ENCODE data around the gene ETNK1.
"Not testable (repeated sequence)": the region's sequence is repeated elsewhere in the genome, so short reads cannot be mapped to it uniquely, and the experiment has no call there.

GRCh38 chr12:22597539-22597938, 27.4 kb upstream of the ETNK1 start:
- not testable (repeated sequence) for TF ChIP-seq CSRNP3 (CRISPR knock-in tag; IDR thresholded peaks at IDR 0.05); ZNF70 (CRISPR knock-in tag; IDR thresholded peaks at IDR 0.05); ZNF565 (CRISPR knock-in tag; conservative IDR thresholded peaks at IDR 0.05; ENCODE audit: low read depth); PATZ1 (CRISPR knock-in tag; IDR thresholded peaks at IDR 0.05; ENCODE audit: borderline replicate concordance); TCF4 (CRISPR knock-in tag; IDR thresholded peaks at IDR 0.05; ENCODE audit: borderline replicate concordance); OSR1 (CRISPR knock-in tag; IDR thresholded peaks at IDR 0.05); CREB5 (CRISPR knock-in tag; IDR thresholded peaks at IDR 0.05; ENCODE audit: low read depth); RARB (CRISPR knock-in tag; IDR thresholded peaks at IDR 0.05); TSHZ2 (CRISPR knock-in tag; IDR thresholded peaks at IDR 0.05); ARNTL (CRISPR knock-in tag; IDR thresholded peaks at IDR 0.05; ENCODE audit: borderline replicate concordance, low read depth); PPARA (CRISPR knock-in tag; IDR thresholded peaks at IDR 0.05; ENCODE audit: borderline replicate concordance); ZFP30 (CRISPR knock-in tag; IDR thresholded peaks at IDR 0.05); BACH2 (CRISPR knock-in tag; IDR thresholded peaks at IDR 0.05; ENCODE audit: borderline replicate concordance); GLIS3 (CRISPR knock-in tag; IDR thresholded peaks at IDR 0.05)
